ENCODE measurements around the gene TMEM39B. TPM values are rescaled to one million over a fixed set of nuclear protein-coding genes. Genes with fewer than 3 reads are reported as not detected.
A peak's percentile ranks its signal among the peaks of the same experiment; 100 is the strongest.
"Not testable (repeated sequence)": the region's sequence is repeated elsewhere in the genome, so short reads cannot be mapped to it uniquely, and the experiment has no call there.

The TMEM39B gene
- total RNA-seq, 1 experiment from 2014 or later: 13.0 TPM

DNA sequence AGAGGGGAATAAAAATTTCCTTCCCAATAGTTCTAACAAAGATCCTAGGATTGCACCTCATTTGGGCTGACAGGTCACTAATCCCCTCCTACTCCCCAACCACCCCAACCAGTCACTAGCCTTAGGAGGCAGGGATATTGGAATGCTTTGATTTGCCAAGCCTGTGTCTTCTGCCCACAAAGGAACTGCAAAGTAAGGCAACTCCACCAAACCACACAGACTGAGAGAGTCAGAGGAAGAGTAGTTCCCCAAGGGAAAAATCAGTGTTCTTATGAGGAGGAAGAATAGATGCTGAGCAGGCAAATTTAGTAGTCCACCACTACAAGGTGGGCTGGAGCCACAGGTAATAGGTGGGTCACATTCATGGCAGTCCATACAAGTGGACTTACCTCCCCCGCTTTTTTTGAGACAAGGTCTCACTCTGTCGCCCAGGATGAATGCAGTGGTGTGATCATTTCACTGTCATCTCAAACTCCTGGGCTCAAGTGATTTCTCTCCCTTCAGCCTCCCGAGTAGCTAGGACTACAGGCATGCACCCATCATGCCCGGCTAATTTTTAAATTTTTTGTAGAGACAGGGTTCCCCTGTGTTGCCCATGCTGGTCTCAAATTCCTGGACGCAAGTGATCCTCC is 3.7 kb upstream of the TMEM39B start:
- peak; percentile 64 for DNase-seq (ENCODE audit: low read depth)

DNA sequence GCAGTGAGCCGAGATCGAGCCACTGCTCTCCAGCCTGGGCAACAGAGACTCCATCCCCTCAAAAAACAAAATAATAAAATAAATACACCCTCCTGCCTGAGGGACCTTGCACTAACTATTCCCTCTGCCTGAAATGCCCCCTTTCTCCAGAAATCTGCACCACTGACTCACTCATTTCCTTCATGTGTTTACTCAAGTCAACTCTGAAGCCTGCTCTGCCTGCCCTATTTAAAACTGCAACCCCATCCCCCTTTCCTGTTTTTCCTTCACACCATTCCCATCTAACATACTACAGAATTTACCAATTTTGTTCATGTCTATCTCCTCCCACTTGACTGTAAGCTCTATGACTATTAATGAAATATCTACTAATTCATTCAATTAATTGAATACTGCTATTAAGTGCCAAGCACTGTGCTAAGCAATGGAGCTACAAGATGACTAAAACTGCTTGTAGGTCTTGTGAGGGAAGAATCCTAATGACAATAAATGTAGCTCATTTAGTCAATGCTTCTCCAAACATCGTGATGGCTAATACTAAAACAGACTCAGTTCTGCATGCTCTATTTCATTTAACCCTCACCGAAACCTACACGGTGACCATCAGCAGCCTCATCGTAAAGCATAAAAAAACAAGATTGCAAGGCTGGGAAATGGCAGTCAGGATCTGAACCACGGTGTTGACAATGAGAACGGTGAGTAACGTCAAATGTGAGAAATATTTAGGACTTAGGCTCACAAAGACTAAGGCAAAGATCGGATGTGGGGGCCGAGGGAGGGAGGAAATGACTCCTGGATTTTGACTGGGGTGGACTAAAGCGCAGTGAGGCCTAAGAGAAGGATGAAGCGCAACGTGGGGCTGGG is 749 bp upstream of the TMEM39B start:
- peak; percentile 46 for DNase-seq (ENCODE audit: low read depth)

- DNase-seq (ENCODE audit: low read depth): no peak
Observed at GRCh38 chr1:32073299-32074229, 825 bp downstream of the TMEM39B start.

DNA sequence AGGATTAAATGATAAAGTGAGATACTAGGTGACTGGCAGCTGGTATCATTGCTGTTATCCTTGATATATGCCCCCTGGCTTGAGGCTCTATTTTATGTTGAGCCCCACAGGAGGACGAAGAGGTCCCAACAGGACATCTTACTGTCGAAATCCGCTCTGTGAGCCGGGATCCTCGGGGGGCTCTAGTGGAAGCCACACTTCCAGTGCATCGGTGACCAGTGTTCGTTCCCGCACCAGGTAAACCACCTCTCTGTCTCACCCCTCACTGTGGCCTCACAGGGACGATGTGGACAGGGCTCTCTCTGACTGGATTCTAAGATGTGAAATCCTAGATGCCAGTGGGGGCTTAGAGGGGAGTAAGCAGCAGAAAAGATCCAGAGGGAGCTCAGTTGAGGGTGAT is 2.1 kb downstream of the TMEM39B start:
- no peak for DNase-seq (ENCODE audit: low read depth)

DNA sequence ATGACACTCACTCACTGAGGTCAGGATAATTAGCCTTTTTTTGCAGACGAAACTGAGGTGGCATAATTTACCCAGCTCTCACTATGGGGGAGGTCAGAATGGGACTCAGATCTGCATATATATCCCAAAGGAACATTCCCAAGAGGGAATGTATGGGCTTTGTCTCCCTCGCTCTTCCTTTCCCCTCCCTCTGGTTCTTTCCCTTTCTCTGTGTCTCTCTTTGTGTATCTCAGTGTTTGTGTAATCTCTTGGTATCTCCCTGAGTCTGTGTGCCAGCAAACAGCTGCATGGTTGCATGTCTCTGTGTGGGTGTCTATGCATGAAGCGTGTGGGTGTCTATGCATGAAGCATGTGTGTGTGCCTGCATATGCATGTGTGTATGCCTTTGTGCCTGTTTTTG is 4.7 kb downstream of the TMEM39B start:
- no peak for DNase-seq (ENCODE audit: low read depth)

DNA sequence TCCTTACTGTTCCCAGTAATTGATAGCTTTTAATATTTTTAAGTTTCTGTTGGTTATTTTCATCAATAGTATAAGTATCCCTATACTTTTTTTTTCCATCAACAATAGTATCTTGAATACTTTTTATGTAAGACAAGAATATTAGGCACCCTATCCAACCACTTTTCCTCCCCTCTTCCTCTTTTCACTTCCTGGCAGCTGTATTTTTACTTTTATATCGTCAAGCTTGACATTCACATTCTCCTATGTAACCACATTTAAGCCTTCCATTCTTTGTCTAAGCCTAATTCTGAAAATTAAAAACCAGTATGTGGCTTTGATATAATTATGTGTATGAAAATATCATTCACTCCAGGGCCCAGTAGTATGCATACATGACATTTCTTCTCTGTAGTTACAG is 9.3 kb downstream of the TMEM39B start:
- no peak for DNase-seq (ENCODE audit: low read depth)

GRCh38 chr1:32086381-32086780 is 13.6 kb downstream of the TMEM39B start:
- not testable (repeated sequence) for DNase-seq (ENCODE audit: low read depth)

- no peak for DNase-seq (ENCODE audit: low read depth)
Observed at GRCh38 chr1:32091176-32091575, 18.4 kb downstream of the TMEM39B start.

DNA sequence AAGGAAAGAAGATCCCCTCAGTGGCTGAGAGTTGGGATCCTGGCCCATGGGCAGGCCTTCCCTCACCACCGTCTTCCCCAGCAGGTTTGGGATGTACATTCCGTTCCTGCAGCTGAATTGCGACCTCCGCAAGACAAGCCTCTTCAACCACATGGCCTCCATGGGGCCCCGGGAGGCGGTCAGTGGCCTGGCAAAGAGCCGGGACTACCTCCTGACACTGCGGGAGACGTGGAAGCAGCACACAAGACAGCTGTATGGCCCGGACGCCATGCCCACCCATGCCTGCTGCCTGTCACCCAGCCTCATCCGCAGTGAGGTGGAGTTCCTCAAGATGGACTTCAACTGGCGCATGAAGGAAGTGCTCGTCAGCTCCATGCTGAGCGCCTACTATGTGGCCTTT is 18.9 kb downstream of the TMEM39B start:
- DNase-seq (ENCODE audit: low read depth): no peak

DNA sequence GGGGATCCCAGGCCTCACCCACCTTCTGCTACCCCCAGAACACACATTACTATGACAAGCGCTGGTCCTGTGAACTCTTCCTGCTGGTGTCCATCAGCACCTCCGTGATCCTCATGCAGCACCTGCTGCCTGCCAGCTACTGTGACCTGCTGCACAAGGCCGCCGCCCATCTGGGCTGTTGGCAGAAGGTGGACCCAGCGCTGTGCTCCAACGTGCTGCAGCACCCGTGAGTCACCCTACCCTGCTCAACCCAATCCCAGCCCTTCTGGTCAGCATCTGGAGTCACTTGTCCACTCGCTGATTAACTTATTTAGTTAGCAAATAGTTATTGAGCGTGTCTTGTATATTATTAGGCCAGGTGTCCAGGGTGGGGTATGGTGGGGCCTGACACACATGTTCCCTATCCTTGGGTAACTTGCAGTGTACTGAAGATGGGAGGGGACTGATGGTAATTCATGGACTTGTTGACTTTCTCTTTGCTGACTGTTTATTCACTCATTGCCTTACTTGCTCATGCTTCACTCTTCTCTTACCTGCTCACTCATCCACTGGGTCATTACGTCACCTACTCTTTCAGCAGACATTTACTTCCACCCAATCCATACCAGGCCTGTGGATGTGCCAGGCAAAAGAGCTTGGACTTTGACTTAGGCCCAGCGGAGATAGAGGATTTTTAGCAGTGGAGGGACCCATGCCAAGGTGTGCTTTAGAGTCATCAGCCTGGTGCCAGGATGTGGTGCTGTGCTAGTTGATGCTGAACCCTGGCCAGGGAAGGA is 22.2 kb downstream of the TMEM39B start:
- DNase-seq (ENCODE audit: low read depth): no peak

DNA sequence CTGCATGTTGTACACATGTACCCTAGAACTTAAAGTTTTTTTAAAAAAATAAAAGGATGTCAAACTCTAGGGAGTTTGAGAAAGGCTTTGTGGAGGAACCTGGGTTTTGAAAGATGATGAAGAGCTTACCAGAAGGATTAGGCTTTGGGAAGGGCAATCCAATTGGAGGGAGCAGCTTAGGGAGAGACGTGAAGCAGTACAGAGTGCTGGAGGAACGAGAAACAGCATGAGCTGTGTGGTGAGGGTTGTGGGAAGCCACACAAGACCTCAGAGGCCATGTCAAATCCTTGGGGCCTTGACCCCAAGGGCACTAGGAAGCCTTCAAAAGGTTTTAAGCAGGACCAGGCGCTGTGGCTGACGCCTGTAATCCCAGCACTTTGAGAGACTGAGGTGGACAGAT is 26.7 kb downstream of the TMEM39B start:
- no peak for DNase-seq (ENCODE audit: low read depth)

DNA sequence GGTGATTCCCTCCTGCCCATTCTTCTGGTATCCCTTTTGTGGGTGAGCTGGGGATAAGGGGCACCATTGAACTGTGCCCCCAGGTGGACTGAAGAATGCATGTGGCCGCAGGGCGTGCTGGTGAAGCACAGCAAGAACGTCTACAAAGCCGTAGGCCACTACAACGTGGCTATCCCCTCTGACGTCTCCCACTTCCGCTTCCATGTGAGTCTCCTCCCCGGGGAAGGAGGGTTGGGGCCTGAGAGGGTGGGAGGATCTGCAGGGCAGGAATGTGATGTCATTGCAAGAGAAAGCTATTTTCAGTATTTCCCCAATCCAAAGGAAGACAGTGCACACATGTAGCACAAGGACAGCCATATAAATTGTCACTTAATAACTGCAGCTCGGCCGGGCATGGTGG is 27.6 kb downstream of the TMEM39B start:
- no peak for DNase-seq (ENCODE audit: low read depth)

- peak; percentile 70 for DNase-seq (ENCODE audit: low read depth)
Observed at GRCh38 chr1:32100807-32101708, 28.3 kb downstream of the TMEM39B start.

DNA sequence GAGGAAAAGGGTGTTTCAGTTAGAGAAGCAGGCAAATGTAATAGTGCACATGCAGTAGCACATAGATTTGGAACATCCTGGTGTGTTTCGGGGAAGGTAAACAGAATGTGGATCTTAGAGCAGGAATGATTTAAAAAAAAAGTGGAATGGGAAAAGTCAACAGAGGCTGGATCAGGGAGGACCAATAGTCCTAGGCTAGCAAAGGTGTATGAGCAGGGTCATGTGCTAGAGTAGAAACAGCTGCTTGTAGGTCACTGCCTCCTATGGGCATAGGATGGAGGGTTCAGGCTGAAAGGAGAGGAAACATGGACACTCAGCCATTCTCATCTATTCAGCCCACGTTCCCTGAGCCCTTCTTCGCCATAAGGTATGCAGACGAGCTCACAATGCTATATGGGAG is 31.4 kb downstream of the TMEM39B start:
- no peak for DNase-seq (ENCODE audit: low read depth)

DNA sequence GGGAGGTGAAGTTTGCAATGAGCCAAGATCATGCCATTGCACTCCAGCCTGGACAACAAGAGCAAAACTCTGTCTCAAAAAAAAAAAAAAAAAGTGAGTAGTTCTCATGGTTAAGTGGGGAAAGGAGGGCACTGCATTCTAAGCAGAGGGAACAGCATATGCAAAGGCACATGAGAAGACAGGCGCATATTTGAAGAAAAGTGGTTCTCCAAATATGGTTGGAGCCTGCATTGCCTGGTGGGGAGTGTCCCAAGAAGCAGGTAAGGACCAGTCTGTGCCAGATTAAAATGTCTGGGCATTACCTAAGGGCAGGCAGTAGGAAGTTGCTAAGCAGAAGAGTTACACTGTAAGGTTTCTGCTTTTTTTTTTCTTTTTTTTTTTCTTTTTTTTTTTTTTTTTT is 32.6 kb downstream of the TMEM39B start:
- DNase-seq (ENCODE audit: low read depth): no peak

GRCh38 chr1:32106663-32107275 is 34.0 kb downstream of the TMEM39B start:
- DNase-seq (ENCODE audit: low read depth): no peak

- DNase-seq (ENCODE audit: low read depth): peak; percentile 97
Observed at GRCh38 chr1:32107742-32108661, 35.3 kb downstream of the TMEM39B start, which contains the start of gene KPNA6. Gene KPNA6 (plus strand): TSS chr1:32108056. CDS start chr1:32108131, 75 bp downstream.

GRCh38 chr1:32111040-32111623 is 38.4 kb downstream of the TMEM39B start:
- no peak for DNase-seq (ENCODE audit: low read depth)
